ENCODE results near the gene LCN2. TPM values are rescaled to one million over a fixed set of nuclear protein-coding genes. Genes with fewer than 3 reads are reported as not detected.
A peak's percentile ranks its signal among the peaks of the same experiment; 100 is the strongest.
"Not testable (repeated sequence)": the region's sequence is repeated elsewhere in the genome, so short reads cannot be mapped to it uniquely, and the experiment has no call there.

The LCN2 gene
- total RNA-seq, 3 donors from 2014 or later, result not detected

DNA sequence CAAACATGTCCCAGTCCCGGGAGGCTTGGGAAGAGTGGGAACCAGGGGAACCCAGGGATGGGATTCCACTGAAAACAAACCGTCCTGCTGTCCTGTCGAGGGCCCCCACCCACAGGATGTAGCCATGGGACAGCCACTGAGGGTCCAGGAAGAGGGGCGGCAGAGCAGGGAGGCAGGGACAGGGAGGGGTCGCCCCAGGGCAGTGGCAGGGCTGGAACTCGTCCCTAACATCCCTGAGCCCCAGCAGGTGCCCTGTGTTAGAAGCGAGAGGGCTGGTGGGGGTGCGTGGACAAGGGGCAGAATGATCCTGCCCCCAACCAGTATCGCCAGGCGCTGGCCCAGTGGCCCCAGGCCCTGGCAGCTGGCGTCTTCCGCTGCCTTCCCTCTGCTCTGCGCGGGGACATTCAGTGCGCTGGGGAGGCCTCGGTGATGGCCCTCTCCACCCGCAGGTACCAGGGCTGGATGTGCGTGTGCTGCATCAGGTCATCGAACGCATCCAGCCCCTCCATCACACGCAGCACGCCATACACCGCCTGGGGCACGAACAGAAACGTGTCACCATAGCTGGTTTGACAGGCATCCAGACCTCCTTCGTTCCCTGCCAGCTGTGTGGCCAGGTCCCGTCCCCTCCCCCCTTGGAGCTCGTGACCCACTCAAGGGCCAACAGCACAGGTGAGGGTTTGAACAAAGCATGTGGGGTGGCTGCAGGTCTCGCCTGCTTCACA lies 28.4 kb upstream of the LCN2 start:
- ATAC-seq, result no peak
- no peaks in the 10 kb centered on the region for H3K9me3 Mint-ChIP-seq
- no peak overlapping the region for H3K4me3 Mint-ChIP-seq
- H3K4me1 Mint-ChIP-seq (ENCODE audit: low read depth), result peaks cover 22% of the 10 kb centered on the region
- H3K36me3 Mint-ChIP-seq (ENCODE audit: insufficient read depth), result peaks cover 3% of the 10 kb centered on the region
- H3K27me3 Mint-ChIP-seq (ENCODE audit: low read depth), result no peaks in the 10 kb centered on the region
- no peak for DNase-seq

DNA sequence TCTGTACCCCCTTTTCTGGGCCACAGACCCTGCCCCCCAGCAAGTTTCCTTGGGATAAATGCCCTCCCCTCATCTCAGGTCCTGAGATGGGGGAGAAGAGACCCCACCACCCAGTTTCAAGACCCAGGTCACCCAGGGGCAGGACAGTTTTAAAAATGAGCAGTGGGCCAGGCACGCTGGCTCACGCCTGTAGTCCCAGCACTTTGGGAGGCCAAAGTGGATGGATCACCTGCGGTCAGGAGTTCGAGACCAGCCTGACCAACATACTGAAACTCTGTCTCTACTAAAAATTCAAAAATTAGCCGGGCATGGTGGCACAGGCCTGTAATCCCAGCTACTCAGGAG lies 27.8 kb upstream of the LCN2 start:
- DNase-seq, result no peak
- peaks cover 27% of the 10 kb centered on the region for H3K4me1 Mint-ChIP-seq (ENCODE audit: low read depth)
- no peak overlapping the region for H3K4me3 Mint-ChIP-seq
- peaks cover 6% of the 10 kb centered on the region for H3K36me3 Mint-ChIP-seq (ENCODE audit: insufficient read depth)
- no peaks in the 10 kb centered on the region for H3K27me3 Mint-ChIP-seq (ENCODE audit: low read depth)
- no peak for ATAC-seq
- no peaks in the 10 kb centered on the region for H3K9me3 Mint-ChIP-seq

GRCh38 chr9:128121924-128122808 lies 27.1 kb upstream of the LCN2 start:
- H3K27me3 Mint-ChIP-seq (ENCODE audit: low read depth), result no peaks in the 10 kb centered on the region
- no peak for ATAC-seq
- no peak for DNase-seq
- H3K4me3 Mint-ChIP-seq, result no peak overlapping the region
- peaks cover 6% of the 10 kb centered on the region for H3K36me3 Mint-ChIP-seq (ENCODE audit: insufficient read depth)
- peaks cover 30% of the 10 kb centered on the region for H3K4me1 Mint-ChIP-seq (ENCODE audit: low read depth)
- no peaks in the 10 kb centered on the region for H3K9me3 Mint-ChIP-seq

GRCh38 chr9:128122809-128123175 lies 26.5 kb upstream of the LCN2 start:
- H3K36me3 Mint-ChIP-seq (ENCODE audit: insufficient read depth), result peaks cover 6% of the 10 kb centered on the region
- H3K4me1 Mint-ChIP-seq (ENCODE audit: low read depth), result peaks cover 26% of the 10 kb centered on the region
- DNase-seq (no peak), ATAC-seq (no peak)
- no peaks in the 10 kb centered on the region for H3K9me3 Mint-ChIP-seq
- no peaks in the 10 kb centered on the region for H3K27me3 Mint-ChIP-seq (ENCODE audit: low read depth)
- H3K4me3 Mint-ChIP-seq, result no peak overlapping the region

DNA sequence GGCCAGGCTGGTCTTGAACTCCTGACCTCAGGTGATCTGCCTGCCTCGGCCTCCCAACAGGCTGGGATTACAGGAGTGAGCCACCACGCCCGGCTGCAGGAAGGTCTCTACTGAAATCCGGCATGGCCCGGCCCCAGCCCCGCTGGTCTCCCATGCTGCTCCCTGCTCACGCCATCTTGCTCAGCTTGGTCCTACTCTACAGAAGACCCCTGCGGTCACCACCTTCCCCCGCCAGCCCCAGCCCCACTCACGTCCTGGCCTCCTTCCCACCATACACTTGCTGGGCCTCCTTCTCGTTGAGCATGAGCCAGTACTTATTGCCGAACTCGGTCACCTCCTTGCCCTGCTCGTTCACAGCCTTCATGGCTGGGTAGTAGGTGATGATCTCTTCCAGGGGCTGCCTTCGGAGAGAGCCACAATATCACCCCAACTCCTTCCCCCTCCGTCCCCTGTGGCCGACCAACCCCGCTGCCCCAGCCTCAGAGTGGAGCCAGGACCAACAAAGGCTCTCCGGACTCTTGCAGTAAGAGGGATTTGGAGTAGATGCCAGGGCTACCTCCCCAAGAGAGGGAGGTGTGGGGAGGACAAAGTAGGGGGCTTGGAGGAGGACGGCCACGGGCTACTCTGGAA lies 25.7 kb upstream of the LCN2 start:
- H3K9me3 Mint-ChIP-seq, result no peaks in the 10 kb centered on the region
- peaks cover 23% of the 10 kb centered on the region for H3K4me1 Mint-ChIP-seq (ENCODE audit: low read depth)
- peaks cover 6% of the 10 kb centered on the region for H3K36me3 Mint-ChIP-seq (ENCODE audit: insufficient read depth)
- ATAC-seq (no peak), DNase-seq (no peak)
- no peak overlapping the region for H3K4me3 Mint-ChIP-seq
- H3K27me3 Mint-ChIP-seq (ENCODE audit: low read depth), result no peaks in the 10 kb centered on the region

GRCh38 chr9:128124451-128124850 lies 24.8 kb upstream of the LCN2 start:
- Mint-ChIP-seq H3K36me3 (ENCODE audit: insufficient read depth) (peaks cover 6% of the 10 kb centered on the region), H3K4me3 (no peak overlapping the region), H3K27me3 (ENCODE audit: low read depth) (no peaks in the 10 kb centered on the region), H3K4me1 (ENCODE audit: low read depth) (peaks cover 30% of the 10 kb centered on the region), H3K9me3 (no peaks in the 10 kb centered on the region)
- DNase-seq (no peak), ATAC-seq (no peak)

GRCh38 chr9:128124873-128125579 lies 24.2 kb upstream of the LCN2 start:
- ATAC-seq, result no peak
- peak; percentile 35 for DNase-seq
- H3K27me3 Mint-ChIP-seq (ENCODE audit: low read depth), result no peaks in the 10 kb centered on the region
- peaks cover 33% of the 10 kb centered on the region for H3K4me1 Mint-ChIP-seq (ENCODE audit: low read depth)
- peak overlapping the region; percentile 87 for H3K4me3 Mint-ChIP-seq
- peaks cover 6% of the 10 kb centered on the region for H3K36me3 Mint-ChIP-seq (ENCODE audit: insufficient read depth)
- no peaks in the 10 kb centered on the region for H3K9me3 Mint-ChIP-seq

- H3K27me3 Mint-ChIP-seq (ENCODE audit: low read depth), result no peaks in the 10 kb centered on the region
- ATAC-seq, result no peak
- peaks cover 33% of the 10 kb centered on the region for H3K4me1 Mint-ChIP-seq (ENCODE audit: low read depth)
- no peaks in the 10 kb centered on the region for H3K9me3 Mint-ChIP-seq
- DNase-seq, result no peak
- H3K36me3 Mint-ChIP-seq (ENCODE audit: insufficient read depth), result peaks cover 6% of the 10 kb centered on the region
- H3K4me3 Mint-ChIP-seq, result peak overlapping the region; percentile 87
Observed at GRCh38 chr9:128125580-128126354, 23.5 kb upstream of the LCN2 start.

- peaks cover 6% of the 10 kb centered on the region for H3K36me3 Mint-ChIP-seq (ENCODE audit: insufficient read depth)
Observed at GRCh38 chr9:128127568-128127989, 21.7 kb upstream of the LCN2 start, which contains the start of gene PTGES2. TSS of gene PTGES2 (minus strand) at chr9:128127729. CDS start at chr9:128127717, 12 bp downstream.

GRCh38 chr9:128127990-128128835 lies 21.0 kb upstream of the LCN2 start:
- Mint-ChIP-seq H3K4me1 (ENCODE audit: low read depth) (peaks cover 33% of the 10 kb centered on the region), H3K4me3 (peak overlapping the region; percentile 97), H3K27me3 (ENCODE audit: low read depth) (peaks cover 6% of the 10 kb centered on the region), H3K9me3 (no peaks in the 10 kb centered on the region), H3K36me3 (ENCODE audit: insufficient read depth) (peaks cover 3% of the 10 kb centered on the region)
- DNase-seq, result peak; percentile 79
- peak; percentile 83 to 84 for ATAC-seq

More at GRCh38 chr9:128127568-128127989, 21.7 kb upstream of the LCN2 start, which contains the start of gene PTGES2:
- Mint-ChIP-seq H3K4me1 (ENCODE audit: low read depth) (peaks cover 33% of the 10 kb centered on the region), H3K9me3 (no peaks in the 10 kb centered on the region), H3K27me3 (ENCODE audit: low read depth) (peaks cover 1% of the 10 kb centered on the region), H3K4me3 (peak within 1 kb of the TSS; percentile 97)
- peak; percentile 79 for ATAC-seq
- peak; percentile 76 for DNase-seq

- no peak for DNase-seq
- H3K36me3 Mint-ChIP-seq (ENCODE audit: insufficient read depth), result peaks cover 3% of the 10 kb centered on the region
- H3K9me3 Mint-ChIP-seq, result no peaks in the 10 kb centered on the region
- H3K27me3 Mint-ChIP-seq (ENCODE audit: low read depth), result peaks cover 6% of the 10 kb centered on the region
- ATAC-seq, result no peak
- peak overlapping the region; percentile 97 for H3K4me3 Mint-ChIP-seq
- peaks cover 33% of the 10 kb centered on the region for H3K4me1 Mint-ChIP-seq (ENCODE audit: low read depth)
Observed at GRCh38 chr9:128128836-128129590, 20.2 kb upstream of the LCN2 start.

- DNase-seq, result peak; percentile 45
- peak overlapping the region; percentile 56 for H3K4me3 Mint-ChIP-seq
Observed at GRCh38 chr9:128129976-128130590, 19.2 kb upstream of the LCN2 start.

More at GRCh38 chr9:128129976-128130590, 19.2 kb upstream of the LCN2 start:
- not testable (repeated sequence) for H3K36me3 Mint-ChIP-seq (ENCODE audit: insufficient read depth); H3K27me3 Mint-ChIP-seq (ENCODE audit: low read depth); H3K9me3 Mint-ChIP-seq; ATAC-seq
- peaks cover 28% of the 10 kb centered on the region for H3K4me1 Mint-ChIP-seq (ENCODE audit: low read depth)

All from activated T-cell treated with anti-CD3 and anti-CD28 coated beads, Interleukin-2, amount 50 U/mL, for 4 hours (primary cell).